Testis (tissue), 3 donors: ENCODE measurements around the gene TEX28. TPM values are rescaled to one million over a fixed set of nuclear protein-coding genes. Genes with fewer than 3 reads are reported as not detected.

Experiments
- DNase-seq: peaks from one replicate; pipeline ENCODE4 v3.0.0-alpha.2; 2019
- H3K27ac ChIP-seq, 2 donors: fragments of 200-600 bp; sonication (generic); one replicate each; pipeline ENCODE4 v1.5.1; 2019
- H3K27me3 ChIP-seq: fragments of 200-600 bp; sonication (generic); one replicate; pipeline ENCODE4 v1.5.1; 2019
- H3K36me3 ChIP-seq: fragments of 200-600 bp; sonication (generic); one replicate; pipeline ENCODE4 v1.5.1; 2017; ENCODE audit warnings: low read depth; ENCODE audit errors: missing control alignments
- H3K4me1 ChIP-seq: fragments of 200-600 bp; sonication (generic); one replicate; pipeline ENCODE4 v1.5.1; 2019
- H3K4me3 ChIP-seq, 2 donors: fragments of 200-600 bp; sonication (generic); one replicate each; pipeline ENCODE4 v1.5.1; 2017 to 2019
- H3K9me3 ChIP-seq: fragments of 200-600 bp; sonication (generic); one replicate; pipeline ENCODE4 v1.5.1; 2017
- POLR2A ChIP-seq: fragments of 450-650 bp; IDR thresholded peaks from one replicate; pipeline ENCODE4 v1.6.1; 2017; ENCODE audit warnings: antibody characterized with exemption, mild to moderate bottlenecking, moderate library complexity
- WGBS, 2 donors: methylation state at CpG; one replicate each; pipeline ENCODE4 v1.1.5; 2018; 5-methylcytosine and 5-hydroxymethylcytosine counted together
- intact Hi-C: fragments of 100-400 bp; cut with DNase I; formaldehyde crosslinking; loops from one replicate; pipeline ENCODE4 v1.15.1; 2023; ENCODE audit warnings: low total_unique reads
- polyA plus RNA-seq: library from polyadenylated mRNA; stranded (reverse); fragments of 350-450 nt; fragmentation: Illumina TruSeq; extraction: RNeasy Lipid Tissue Mini Kit (QIAGEN cat#74804); gene quantifications from one replicate; pipeline ENCODE4 v1.2.3, GENCODE V29; 2014; ENCODE audit warnings: low read depth, low replicate concordance; ENCODE audit not compliant: insufficient read depth
- total RNA-seq, 2 donors: library from RNA; depleted of rRNA; stranded (reverse); fragments of >200 nt; gene quantifications; one replicate each; pipeline ENCODE4 v1.2.3, GENCODE V29; 2016
- TF ChIP-seq, protein P1 (sequence below), 3 experiments: fragments of 450-650 bp in 2 of 3; fragments of 200-600 bp in 1 of 3; sonication (generic) in 1 of 3; IDR thresholded peaks; one replicate each; pipeline ENCODE4 v1.5.1; 2016 to 2019; ENCODE audit warnings: antibody characterized with exemption in 3 of 3, mild to moderate bottlenecking in 2 of 3, moderate library complexity in 1 of 3

Gene TEX28
- total and polyA plus RNA-seq, 3 donors from 2014 or later, result 4.2 to 9.0 (median 6.4) TPM

DNA sequence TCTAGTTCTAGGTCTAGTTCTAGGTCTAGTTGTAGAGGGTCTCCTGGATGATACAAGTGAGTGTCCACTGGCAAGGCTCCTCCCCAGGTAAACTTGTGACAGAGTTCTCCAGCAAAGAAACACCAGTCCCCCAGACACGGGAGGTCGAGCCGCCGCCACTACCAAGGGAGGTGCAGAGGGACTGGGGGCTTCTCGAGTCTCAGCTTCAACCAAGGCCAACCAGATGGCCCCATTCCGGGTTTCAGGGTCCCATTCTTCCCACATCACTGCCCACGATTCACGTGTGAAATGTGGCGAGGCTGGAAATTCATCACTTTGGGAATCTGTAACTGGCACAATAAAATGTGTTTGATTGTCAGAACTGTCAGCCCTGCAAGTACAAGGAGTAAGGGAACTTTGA lies 38.2 kb upstream of the TEX28 start:
- no peak overlapping the region for H3K4me3 ChIP-seq
- no peaks in the 10 kb centered on the region for H3K9me3 ChIP-seq
- H3K27me3 ChIP-seq, result no peaks in the 10 kb centered on the region
- no peak for DNase-seq
- H3K4me1 ChIP-seq, result no peaks in the 10 kb centered on the region
- H3K27ac ChIP-seq, result no peak overlapping the region
- H3K36me3 ChIP-seq, result no peaks in the 10 kb centered on the region
- intact Hi-C loops, result no loop called here
- TF ChIP-seq, protein P1, sequence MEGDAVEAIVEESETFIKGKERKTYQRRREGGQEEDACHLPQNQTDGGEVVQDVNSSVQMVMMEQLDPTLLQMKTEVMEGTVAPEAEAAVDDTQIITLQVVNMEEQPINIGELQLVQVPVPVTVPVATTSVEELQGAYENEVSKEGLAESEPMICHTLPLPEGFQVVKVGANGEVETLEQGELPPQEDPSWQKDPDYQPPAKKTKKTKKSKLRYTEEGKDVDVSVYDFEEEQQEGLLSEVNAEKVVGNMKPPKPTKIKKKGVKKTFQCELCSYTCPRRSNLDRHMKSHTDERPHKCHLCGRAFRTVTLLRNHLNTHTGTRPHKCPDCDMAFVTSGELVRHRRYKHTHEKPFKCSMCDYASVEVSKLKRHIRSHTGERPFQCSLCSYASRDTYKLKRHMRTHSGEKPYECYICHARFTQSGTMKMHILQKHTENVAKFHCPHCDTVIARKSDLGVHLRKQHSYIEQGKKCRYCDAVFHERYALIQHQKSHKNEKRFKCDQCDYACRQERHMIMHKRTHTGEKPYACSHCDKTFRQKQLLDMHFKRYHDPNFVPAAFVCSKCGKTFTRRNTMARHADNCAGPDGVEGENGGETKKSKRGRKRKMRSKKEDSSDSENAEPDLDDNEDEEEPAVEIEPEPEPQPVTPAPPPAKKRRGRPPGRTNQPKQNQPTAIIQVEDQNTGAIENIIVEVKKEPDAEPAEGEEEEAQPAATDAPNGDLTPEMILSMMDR (IDR thresholded peaks at IDR 0.05), result no peak
- TF ChIP-seq POLR2A, result no peak
- 97% methylated on average over 9 of the region's 9 CpGs; no CpG with 5 or more reads in 1 of the 2 donors for WGBS, 2 donors

DNA sequence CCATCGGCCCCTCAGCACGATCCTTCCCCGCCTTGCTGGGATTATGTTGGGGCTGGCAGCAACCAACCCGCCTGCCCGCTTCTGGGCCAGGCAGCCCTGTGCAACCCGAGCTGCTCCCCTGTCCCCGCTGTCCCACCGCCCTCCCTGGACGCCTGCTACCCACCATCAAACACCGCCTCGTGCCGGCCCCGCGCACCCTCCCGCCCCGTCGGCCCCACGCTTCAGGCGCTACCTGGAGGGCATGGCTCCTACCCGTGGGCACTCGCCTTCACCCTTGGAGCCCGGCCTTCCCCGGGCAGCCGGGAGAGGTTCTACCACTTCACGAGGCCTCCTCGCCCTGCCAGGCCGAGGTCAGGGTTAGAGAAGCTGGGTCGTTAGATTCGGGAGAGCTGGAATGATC lies 37.6 kb upstream of the TEX28 start:
- H3K9me3 ChIP-seq, result no peaks in the 10 kb centered on the region
- intact Hi-C loops, result no loop called here
- H3K27ac ChIP-seq, result no peak overlapping the region
- WGBS, 2 donors, result 95 to 97% methylated on average over 17 to 25 of the region's 29 CpGs
- H3K4me1 ChIP-seq, result no peaks in the 10 kb centered on the region
- no peak for DNase-seq
- no peak overlapping the region for H3K4me3 ChIP-seq
- no peak for TF ChIP-seq POLR2A
- TF ChIP-seq, protein P1 (IDR thresholded peaks at IDR 0.05), result no peak
- H3K27me3 ChIP-seq, result no peaks in the 10 kb centered on the region
- H3K36me3 ChIP-seq, result no peaks in the 10 kb centered on the region

DNA sequence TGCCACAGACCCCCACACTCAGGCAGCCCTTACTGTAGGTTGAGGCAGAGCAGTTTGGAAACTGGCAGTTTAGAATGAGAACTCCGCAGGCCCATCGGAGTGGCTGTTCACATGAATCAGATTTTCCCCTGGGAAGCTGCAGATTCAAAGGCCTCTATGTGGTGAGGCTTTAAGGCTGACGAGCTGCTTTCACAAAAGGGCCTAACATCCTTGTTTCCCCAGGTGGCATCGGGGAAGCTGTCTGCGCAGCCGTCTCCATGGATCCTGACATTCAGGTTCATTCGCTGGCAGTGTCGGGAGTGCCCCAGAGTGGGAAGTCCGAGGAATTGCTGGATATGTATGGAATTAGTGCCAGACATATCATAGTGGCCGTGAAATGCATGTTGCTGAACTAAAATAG lies 34.4 kb upstream of the TEX28 start:
- WGBS, 2 donors, result 94 to 99% methylated on average over 8 to 10 of the region's 10 CpGs
- no peak overlapping the region for H3K27ac ChIP-seq
- no peaks in the 10 kb centered on the region for H3K9me3 ChIP-seq
- no peaks in the 10 kb centered on the region for H3K36me3 ChIP-seq
- no peak for DNase-seq
- H3K4me1 ChIP-seq, result no peaks in the 10 kb centered on the region
- TF ChIP-seq, protein P1 (IDR thresholded peaks at IDR 0.05), result no peak
- no peak for TF ChIP-seq POLR2A
- intact Hi-C loops, result no loop called here
- no peaks in the 10 kb centered on the region for H3K27me3 ChIP-seq
- H3K4me3 ChIP-seq, result no peak overlapping the region

DNA sequence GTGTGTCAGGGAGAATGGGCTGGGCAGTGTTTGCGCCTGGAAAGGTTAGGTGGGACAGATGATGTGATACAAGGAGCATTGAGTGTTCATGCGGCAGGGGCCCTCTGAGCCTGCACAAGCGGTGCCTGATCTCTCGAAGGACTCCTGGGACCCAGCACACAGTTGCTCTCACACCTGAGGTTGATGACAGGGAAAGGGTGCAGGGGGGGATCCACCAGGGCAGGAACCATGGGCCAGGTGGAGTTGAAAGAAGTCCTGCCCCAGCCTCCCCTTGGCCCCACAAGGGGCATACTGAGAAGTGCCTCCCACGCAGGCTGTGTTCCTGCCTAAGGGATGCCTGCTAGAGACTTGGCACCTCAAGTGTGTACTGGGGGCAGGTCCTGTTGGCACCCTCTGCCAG lies 33.7 kb upstream of the TEX28 start:
- Histone ChIP-seq H3K4me3 (no peak overlapping the region), H3K9me3 (no peaks in the 10 kb centered on the region), H3K36me3 (no peaks in the 10 kb centered on the region), H3K27me3 (no peaks in the 10 kb centered on the region), H3K27ac (no peak overlapping the region), H3K4me1 (no peaks in the 10 kb centered on the region)
- no peak for TF ChIP-seq POLR2A
- TF ChIP-seq, protein P1 (IDR thresholded peaks at IDR 0.05), result no peak
- 92% methylated on average over 5 of the region's 5 CpGs; no CpG with 5 or more reads in 1 of the 2 donors for WGBS, 2 donors
- intact Hi-C loops, result no loop called here
- DNase-seq, result no peak

DNA sequence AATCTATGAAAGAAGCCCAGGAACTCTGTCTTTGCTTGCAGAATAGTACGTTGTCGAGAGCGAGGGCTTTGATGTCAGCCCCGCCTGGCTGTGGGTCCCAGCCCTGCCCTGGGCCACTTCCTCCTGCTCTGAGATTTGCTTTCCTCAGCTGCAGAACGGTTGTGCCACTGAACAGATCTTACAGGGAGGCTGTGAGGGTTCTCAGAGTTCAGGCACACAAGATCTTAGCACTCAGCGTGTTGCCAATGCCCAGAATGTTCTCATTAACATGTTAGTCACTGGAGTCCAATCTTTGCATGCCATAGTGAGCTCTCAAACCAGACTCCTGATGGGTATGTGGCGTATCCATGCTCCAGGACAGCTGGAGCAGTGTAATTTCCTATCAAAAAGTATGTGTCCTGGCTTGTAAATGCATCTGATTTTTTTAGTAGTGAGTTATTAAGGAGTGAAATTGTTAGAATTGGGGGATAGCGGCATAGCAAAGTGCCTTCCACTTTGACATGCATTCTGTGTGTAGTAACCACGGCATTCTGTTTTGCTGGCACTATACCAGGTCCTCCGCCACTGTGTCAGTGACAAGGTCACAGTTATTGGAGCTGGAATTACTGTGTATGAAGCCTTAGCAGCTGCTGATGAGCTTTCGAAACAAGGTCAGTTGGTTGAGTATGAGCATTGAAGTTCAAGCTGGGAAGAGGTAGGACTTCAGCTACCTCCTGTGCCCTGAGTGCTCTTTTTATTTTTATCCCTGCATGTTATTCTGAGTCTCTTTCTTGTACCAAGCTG lies 32.3 kb upstream of the TEX28 start:
- TF ChIP-seq, protein P1 (IDR thresholded peaks at IDR 0.05), result no peak
- TF ChIP-seq POLR2A, result no peak
- Histone ChIP-seq H3K27ac (no peak overlapping the region), H3K9me3 (no peaks in the 10 kb centered on the region), H3K4me3 (no peak overlapping the region), H3K36me3 (no peaks in the 10 kb centered on the region), H3K27me3 (no peaks in the 10 kb centered on the region), H3K4me1 (no peaks in the 10 kb centered on the region)
- intact Hi-C loops, result no loop called here
- no peak for DNase-seq
- WGBS, 2 donors, result 36% methylated on average over 10 to 11 of the region's 11 CpGs
